PFSK-1 (cell line): ENCODE results near the gene TNRC6A.

Experiments
- FOXP2 ChIP-seq: optimal IDR thresholded peaks from 2 replicates; pipeline ENCODE3; 2011; ENCODE audit warnings: borderline replicate concordance, control low read depth, inconsistent platforms; ENCODE audit not compliant: insufficient read depth; ENCODE audit errors: extremely low read length, extremely low read depth
- POLR2AphosphoS5 ChIP-seq: IDR thresholded peaks from 2 replicates; pipeline ENCODE4 v1.6.1; 2012; ENCODE audit warnings: low read depth, mild to moderate bottlenecking, control low read depth, low read length, moderate library complexity
- REST ChIP-seq, 2 experiments: IDR thresholded peaks; 2 replicates each; pipeline versions ENCODE4 v1.6.1 to v1.8.0; 2011 to 2012; ENCODE audit warnings: low read depth in 2 of 2, low read length in 2 of 2, control low read depth in 1 of 2, inconsistent platforms in 1 of 2, mild to moderate bottlenecking in 1 of 2, moderate library complexity in 1 of 2; ENCODE audit not compliant: insufficient read depth in 1 of 2
- SIN3A ChIP-seq: IDR thresholded peaks from 2 replicates; pipeline ENCODE4 v1.6.1; 2012; ENCODE audit warnings: mild to moderate bottlenecking, low read length, moderate library complexity, borderline replicate concordance; ENCODE audit not compliant: insufficient read depth
- TAF1 ChIP-seq: IDR thresholded peaks from 2 replicates; pipeline ENCODE4 v1.6.1; 2012; ENCODE audit warnings: low read length, control low read depth, borderline replicate concordance; ENCODE audit not compliant: insufficient read depth

The TNRC6A gene

GRCh38 chr16:24851700-24852099 is 122.2 kb downstream of the TNRC6A start:
- TF ChIP-seq SIN3A (no peak), POLR2AphosphoS5 (no peak), REST (IDR thresholded peaks at IDR 0.05; ENCODE audit: insufficient read depth in 1 of 2, low read depth in 2 of 2, low read length in 2 of 2) (no peak), FOXP2 (no peak), TAF1 (no peak)

DNA sequence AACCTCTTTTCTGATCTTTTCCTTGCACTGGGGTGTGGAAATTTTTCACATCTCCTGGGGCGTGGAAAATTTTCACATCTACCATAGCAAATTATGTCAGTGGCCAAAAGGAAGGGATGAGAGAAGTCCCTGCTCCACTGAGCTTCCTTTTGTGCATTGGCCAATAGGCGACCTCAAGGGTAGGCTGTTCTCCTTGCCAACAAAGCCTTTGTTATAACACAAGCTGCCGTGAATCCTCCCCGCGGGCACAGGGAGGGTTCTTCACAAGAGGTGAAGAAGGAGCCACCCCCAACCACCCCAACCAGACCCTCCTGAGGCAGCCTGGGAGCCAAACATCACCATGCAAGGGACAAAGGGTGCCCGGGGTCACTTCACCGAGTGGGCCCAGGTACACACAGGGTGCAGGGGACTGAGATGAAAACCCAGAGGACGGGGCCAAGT is 122.8 kb downstream of the TNRC6A start:
- no peak for TF ChIP-seq FOXP2
- TF ChIP-seq POLR2AphosphoS5 = no peak
- TF ChIP-seq SIN3A = no peak
- no peak for TF ChIP-seq TAF1
- no peak for TF ChIP-seq REST (IDR thresholded peaks at IDR 0.05; ENCODE audit: insufficient read depth in 1 of 2, low read depth in 2 of 2, low read length in 2 of 2)

DNA sequence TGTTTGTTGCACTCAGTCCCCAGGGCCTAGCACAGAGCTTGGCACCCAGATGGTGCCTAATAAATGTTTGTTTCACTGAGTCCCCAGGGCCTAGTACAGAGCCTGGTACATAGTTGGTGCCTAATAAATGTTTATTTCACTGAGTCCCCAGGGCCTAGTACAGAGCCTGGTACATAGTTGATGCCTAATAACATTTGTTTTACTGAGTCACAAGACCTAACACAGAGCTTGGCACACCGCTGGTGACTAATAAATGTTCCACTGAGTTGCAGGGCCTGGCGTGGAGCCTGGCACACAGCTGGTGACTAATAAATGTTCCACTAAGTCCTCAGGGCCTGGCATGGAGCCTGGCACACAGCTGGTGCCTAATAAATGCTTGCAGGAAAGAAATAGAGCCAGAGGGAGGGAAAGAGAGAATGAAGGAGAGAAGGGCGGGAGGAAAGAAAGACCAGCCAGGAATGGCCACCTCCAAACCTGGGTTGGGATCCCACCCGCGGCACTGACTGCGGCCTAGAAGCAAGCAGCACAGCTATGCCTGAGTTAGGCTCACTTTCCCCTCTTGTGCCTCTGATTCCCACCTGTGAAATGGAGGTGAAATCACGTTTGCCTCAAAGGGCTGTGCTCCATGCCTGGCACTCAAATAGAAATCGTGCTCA is 123.8 kb downstream of the TNRC6A start:
- TF ChIP-seq SIN3A = no peak
- TF ChIP-seq FOXP2 = no peak
- TF ChIP-seq POLR2AphosphoS5 = no peak
- no peak for TF ChIP-seq REST (IDR thresholded peaks at IDR 0.05; ENCODE audit: insufficient read depth in 1 of 2, low read depth in 2 of 2, low read length in 2 of 2)
- TF ChIP-seq TAF1 = no peak

- no peak for TF ChIP-seq FOXP2
- TF ChIP-seq POLR2AphosphoS5 = no peak
- no peak for TF ChIP-seq SIN3A
Observed at GRCh38 chr16:24853830-24854229, 124.4 kb downstream of the TNRC6A start.

DNA sequence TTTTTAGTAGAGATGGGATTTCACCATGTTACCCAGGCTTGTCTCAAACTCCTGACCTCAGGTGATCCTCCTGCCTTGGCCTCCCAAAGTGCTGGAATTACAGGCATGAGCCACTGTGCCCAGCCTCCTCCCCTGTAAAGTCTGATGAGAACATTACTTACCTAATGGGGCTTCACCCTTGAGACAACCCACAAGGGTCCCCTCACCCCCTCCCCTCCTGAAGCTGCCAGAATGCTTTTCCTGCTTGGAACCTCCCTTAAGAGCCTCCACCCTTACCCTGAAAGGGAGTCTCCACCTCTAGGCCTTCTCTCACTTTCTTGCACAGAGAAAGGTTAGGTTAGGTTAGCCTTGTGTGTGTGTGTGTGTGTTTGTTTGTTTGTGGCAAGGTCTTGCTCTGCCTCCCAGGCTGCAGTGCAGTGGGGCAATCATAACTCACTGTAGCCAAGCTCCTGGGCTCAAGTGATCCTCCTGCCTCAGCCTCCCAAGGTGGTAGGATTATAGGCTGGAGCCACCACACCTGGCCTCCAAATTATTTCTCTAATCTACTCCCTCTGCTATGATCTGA is 125.2 kb downstream of the TNRC6A start:
- TF ChIP-seq TAF1 (no peak), POLR2AphosphoS5 (no peak), REST (IDR thresholded peaks at IDR 0.05; ENCODE audit: insufficient read depth in 1 of 2, low read depth in 2 of 2, low read length in 2 of 2) (no peak), SIN3A (no peak), FOXP2 (no peak)
